H1 (cell line): ENCODE measurements around the gene RAD52. TPM values are rescaled to one million over a fixed set of nuclear protein-coding genes. Genes with fewer than 3 reads are reported as not detected.

ENCODE experiments used
- CTCF ChIA-PET: fragments of 300-600 bp; sonication (Branson Sonifier 250); formaldehyde crosslinking; loops from one replicate; lab custom pipeline; 2021; ENCODE audit not compliant: partially characterized antibody; lab: Charles Lee
- POLR2A ChIA-PET: fragments of 300-600 bp; sonication (Branson Sonifier 250); formaldehyde crosslinking; loops from one replicate; lab custom pipeline; 2021; ENCODE audit warnings: inconsistent platforms; ENCODE audit not compliant: partially characterized antibody; lab: Charles Lee
- DNase-seq, 2 experiments: peaks; one replicate each; pipeline versions ENCODE4 v3.0.0 to v3.0.0-alpha.2; 2010 to 2022; ENCODE audit warnings: low spot score in 2 of 2, low read depth in 1 of 2, mixed read lengths in 1 of 2
- FAIRE-seq: peaks from 2 replicates; lab custom pipeline; 2011; peaks lifted over from hg19 to GRCh38; lab: Jason Lieb, UNC
- H2AFZ ChIP-seq: 2 replicates; pipeline ENCODE4 v1.8.1; 2012; ENCODE audit warnings: low read length, inconsistent platforms
- H2AK5ac ChIP-seq: 2 replicates; pipeline ENCODE4 v1.6.1; 2013; ENCODE audit warnings: low read depth, low read length
- H2BK120ac ChIP-seq: replicated peaks from 2 replicates; pipeline ENCODE3; 2013; ENCODE audit warnings: low read depth, low read length, inconsistent platforms
- H2BK12ac ChIP-seq: 2 replicates; pipeline ENCODE4 v1.6.1; 2013; ENCODE audit warnings: low read depth, low read length
- H2BK15ac ChIP-seq: 2 replicates; pipeline ENCODE4 v1.6.1; 2013; ENCODE audit warnings: low read length
- H2BK20ac ChIP-seq: 2 replicates; pipeline ENCODE4 v1.6.1; 2013; ENCODE audit warnings: low read length
- H2BK5ac ChIP-seq: 2 replicates; pipeline ENCODE4 v1.6.1; 2013; ENCODE audit warnings: low read depth, low read length
- H3K14ac ChIP-seq: 2 replicates; pipeline ENCODE4 v1.6.1; 2013; ENCODE audit warnings: inconsistent platforms; ENCODE audit not compliant: insufficient read length
- H3K18ac ChIP-seq: 2 replicates; pipeline ENCODE4 v1.6.1; 2013; ENCODE audit warnings: low read length; ENCODE audit errors: extremely low read depth
- H3K23ac ChIP-seq: 2 replicates; pipeline ENCODE4 v1.6.1; 2013; ENCODE audit warnings: inconsistent platforms; ENCODE audit not compliant: insufficient read length
- H3K23me2 ChIP-seq: 2 replicates; pipeline ENCODE4 v1.6.1; 2013; ENCODE audit warnings: low read depth, low read length
- H3K27ac ChIP-seq: 2 replicates; pipeline ENCODE4 v1.6.1; 2011; ENCODE audit warnings: low read depth, low read length, inconsistent platforms
- H3K27me3 ChIP-seq, 4 experiments: replicated peaks in 1 of 4; 1 replicate in 1 of 4; 2 replicates in 3 of 4; pipeline versions ENCODE4 v1.6.1 to v1.8.1; 2011 to 2013; ENCODE audit warnings: low read length in 3 of 4, mild to moderate bottlenecking in 3 of 4, inconsistent platforms in 2 of 4, mixed read lengths in 2 of 4, moderate library complexity in 1 of 4; ENCODE audit not compliant: control insufficient read depth in 3 of 4, insufficient read depth in 3 of 4; ENCODE audit errors: extremely low read depth in 1 of 4
- H3K36me3 ChIP-seq, 4 experiments: 2 replicates each; pipeline versions ENCODE4 v1.6.1 to v1.8.1; 2011 to 2013; ENCODE audit warnings: mild to moderate bottlenecking in 4 of 4, low read length in 3 of 4, moderate library complexity in 2 of 4, control low read depth in 1 of 4, inconsistent platforms in 1 of 4; ENCODE audit not compliant: insufficient read depth in 4 of 4, control insufficient read depth in 2 of 4
- H3K4ac ChIP-seq: replicated peaks from 2 replicates; pipeline ENCODE3; 2013; ENCODE audit warnings: low read length, low read depth, mixed read lengths, inconsistent platforms; ENCODE audit not compliant: insufficient read length
- H3K4me1 ChIP-seq, 4 experiments: replicated peaks in 1 of 4; 1 replicate in 1 of 4; 2 replicates in 3 of 4; pipeline versions ENCODE4 v1.6.1 to v1.8.1; 2011 to 2013; ENCODE audit warnings: low read length in 3 of 4, inconsistent platforms in 2 of 4, mixed read lengths in 1 of 4; ENCODE audit not compliant: insufficient read depth in 4 of 4, control insufficient read depth in 3 of 4
- H3K4me2 ChIP-seq, 2 experiments: 2 replicates each; pipeline versions ENCODE4 v1.6.1 to v1.8.1; 2011 to 2013; ENCODE audit warnings: low read depth in 2 of 2, low read length in 2 of 2, control low read depth in 1 of 2, inconsistent platforms in 1 of 2, mild to moderate bottlenecking in 1 of 2; ENCODE audit not compliant: insufficient read depth in 1 of 2
- H3K4me3 ChIP-seq, 4 experiments: fragments of 200-600, 300-600 bp in 1 of 4; sonication (generic), shearing (Covaris generic), sonication (Bioruptor Twin) in 1 of 4; 2 replicates each; pipeline versions ENCODE4 v1.5.1 to v1.8.1; 2011 to 2016; ENCODE audit warnings: low read length in 4 of 4, low read depth in 3 of 4, control low read depth in 2 of 4, inconsistent platforms in 2 of 4, mild to moderate bottlenecking in 2 of 4, mixed read lengths in 1 of 4, moderate library complexity in 1 of 4; ENCODE audit not compliant: insufficient read depth in 2 of 4; ENCODE audit errors: extremely low read depth in 1 of 4
- H3K56ac ChIP-seq: replicated peaks from 2 replicates; pipeline ENCODE3; 2013; ENCODE audit warnings: low read depth, mild to moderate bottlenecking, mixed read lengths, low read length, inconsistent platforms; ENCODE audit not compliant: insufficient read length
- H3K79me1 ChIP-seq: 2 replicates; pipeline ENCODE4 v1.6.1; 2013; ENCODE audit warnings: low read depth, low read length, control low read depth
- H3K79me2 ChIP-seq, 2 experiments: 2 replicates each; pipeline versions ENCODE4 v1.6.1 to v1.8.1; 2012 to 2013; ENCODE audit warnings: low read length in 2 of 2, mild to moderate bottlenecking in 2 of 2, inconsistent platforms in 1 of 2; ENCODE audit not compliant: insufficient read depth in 2 of 2, control insufficient read depth in 1 of 2
- H3K9ac ChIP-seq, 4 experiments: replicated peaks in 1 of 4; 1 replicate in 1 of 4; 2 replicates in 3 of 4; pipeline versions ENCODE4 v1.6.1 to v1.8.1; 2011 to 2013; ENCODE audit warnings: low read depth in 3 of 4, low read length in 3 of 4, control low read depth in 2 of 4, mild to moderate bottlenecking in 2 of 4, moderate library complexity in 2 of 4, inconsistent platforms in 1 of 4; ENCODE audit errors: extremely low read depth in 1 of 4
- H3K9me3 ChIP-seq, 2 experiments: 2 replicates each; pipeline versions ENCODE4 v1.6.1 to v1.8.1; 2012 to 2013; ENCODE audit warnings: mild to moderate bottlenecking in 2 of 2, moderate library complexity in 2 of 2, control low read depth in 1 of 2, inconsistent platforms in 1 of 2, low read depth in 1 of 2, low read length in 1 of 2, mixed read lengths in 1 of 2; ENCODE audit not compliant: insufficient read depth in 2 of 2
- H4K20me1 ChIP-seq, 2 experiments: replicated peaks in 1 of 2; 2 replicates each; pipeline versions ENCODE3 to v1.8.1; 2011 to 2013; ENCODE audit warnings: inconsistent platforms in 2 of 2, low read length in 2 of 2, mild to moderate bottlenecking in 1 of 2; ENCODE audit not compliant: insufficient read depth in 2 of 2, control insufficient read depth in 1 of 2
- H4K5ac ChIP-seq: 2 replicates; pipeline ENCODE4 v1.6.1; 2013; ENCODE audit warnings: low read length, low read depth, mixed read lengths, inconsistent platforms; ENCODE audit not compliant: insufficient read length
- H4K8ac ChIP-seq: 2 replicates; pipeline ENCODE4 v1.8.0; 2013; ENCODE audit warnings: mild to moderate bottlenecking, moderate library complexity, low read length, inconsistent platforms; ENCODE audit not compliant: insufficient read depth; ENCODE audit errors: extremely low read depth
- H4K91ac ChIP-seq: replicated peaks from 2 replicates; pipeline ENCODE3; 2013; ENCODE audit warnings: low read length, mixed read lengths, inconsistent platforms; ENCODE audit not compliant: insufficient read length
- CEBPB ChIP-seq: IDR thresholded peaks from 2 replicates; pipeline ENCODE4 v1.6.1; 2012; ENCODE audit warnings: low read depth, low read length
- CREB1 ChIP-seq: IDR thresholded peaks from 2 replicates; pipeline ENCODE4 v1.6.1; 2012; ENCODE audit warnings: inconsistent platforms
- GABPA ChIP-seq: IDR thresholded peaks from 2 replicates; pipeline ENCODE4 v1.6.1; 2011; ENCODE audit warnings: mild to moderate bottlenecking, low read length, moderate library complexity, borderline replicate concordance; ENCODE audit not compliant: insufficient read depth
- HDAC2 ChIP-seq, 2 experiments: fragments of 300-600 bp in 1 of 2; sonication (generic) in 1 of 2; IDR thresholded peaks; 2 replicates each; pipeline ENCODE4 v1.6.1; 2011 to 2012; ENCODE audit warnings: low read depth in 2 of 2, low read length in 2 of 2, mild to moderate bottlenecking in 2 of 2, moderate library complexity in 2 of 2, borderline replicate concordance in 1 of 2, inconsistent platforms in 1 of 2
- NANOG ChIP-seq: IDR thresholded peaks from 2 replicates; pipeline ENCODE4 v1.6.1; 2011; ENCODE audit warnings: low read length, low read depth, mild to moderate bottlenecking, inconsistent platforms; ENCODE audit not compliant: insufficient read depth, poor library complexity, severe bottlenecking
- POU5F1 ChIP-seq: IDR thresholded peaks from 2 replicates; pipeline ENCODE4 v1.6.1; 2011; ENCODE audit warnings: low read depth, mild to moderate bottlenecking, low read length, moderate library complexity
- RNF2 ChIP-seq: fragments of 200-900, 300-1000 bp; sonication (generic); IDR thresholded peaks from 2 replicates; pipeline ENCODE4 v1.7.1; 2016; ENCODE audit warnings: borderline replicate concordance, low read depth, mild to moderate bottlenecking, antibody characterized with exemption, low read length; ENCODE audit not compliant: poor library complexity, severe bottlenecking; ENCODE audit errors: missing control alignments
- RXRA ChIP-seq: IDR thresholded peaks from 2 replicates; pipeline ENCODE4 v1.6.1; 2011; ENCODE audit warnings: low read depth, mild to moderate bottlenecking, low read length, moderate library complexity; ENCODE audit not compliant: insufficient read depth
- SAP30 ChIP-seq: fragments of 300-600 bp; sonication (generic); IDR thresholded peaks from 2 replicates; pipeline ENCODE4 v1.7.1; 2012; ENCODE audit warnings: low read length, moderate library complexity, mild to moderate bottlenecking, inconsistent platforms; ENCODE audit not compliant: insufficient read depth, insufficient replicate concordance
- SIRT6 ChIP-seq: IDR thresholded peaks from one replicate; pipeline ENCODE4 v1.7.1; 2012; ENCODE audit warnings: low read length, inconsistent platforms
- ZNF274 ChIP-seq: IDR thresholded peaks from 2 replicates; pipeline ENCODE4 v1.7.0; 2012; ENCODE audit warnings: low read length, borderline replicate concordance; ENCODE audit errors: extremely low read depth
- WGBS, 2 experiments: shearing (Covaris generic) in 1 of 2; methylation state at CpG; one replicate each; pipeline versions ENCODE4 v1.1.6 to v1.1.7; 2013 to 2015; ENCODE audit warnings: low lambda C conversion rate in 2 of 2, mixed read lengths in 2 of 2, inconsistent platforms in 1 of 2, low coverage in 1 of 2, missing lambda C conversion rate in 1 of 2; ENCODE audit not compliant: insufficient replicate concordance in 2 of 2, insufficient coverage in 1 of 2, insufficient read length in 1 of 2; ENCODE audit errors: extremely low coverage in 1 of 2, missing lambda C conversion rate in 1 of 2; 5-methylcytosine and 5-hydroxymethylcytosine counted together
- polyA plus RNA-seq, 7 experiments: library from polyadenylated mRNA; depleted of rRNA in 3 of 7; stranded (reverse) in 5 of 7; unstranded in 2 of 7; fragments of >200 nt in 5 of 7; fragments of 200-250 nt in 2 of 7; gene quantifications; 1 replicate in 5 of 7; 2 replicates in 1 of 7; 4 replicates in 1 of 7; pipeline versions ENCODE4 v1.2.1 to v1.2.3, GENCODE V29; 2011 to 2013; ENCODE audit warnings: missing spikeins in 2 of 7, mixed read lengths in 2 of 7
- total RNA-seq: library from RNA; stranded (reverse); fragmentation: NEBNext Ultra II Directional; extraction: Animal tissue kit (Norgen Biotek cat#: 25700); gene quantifications from 2 replicates; pipeline ENCODE4 v1.2.1, GENCODE V29; 2021

The RAD52 gene
- total and polyA plus RNA-seq, 2 of the 8 experiments (the other 6 are each of a cell fraction or from before 2014, with no cell fraction given): 12.5 to 14.3 TPM

GRCh38 chr12:897386-897785 is 52.1 kb downstream of the RAD52 start:
- Histone ChIP-seq H3K27ac (no peak overlapping the region), H3K18ac (no peak overlapping the region), H3K4me2 (no peak overlapping the region), H2BK120ac (no peak overlapping the region), H4K5ac (no peak overlapping the region), H3K9ac (no peak overlapping the region), H3K14ac (no peak overlapping the region), H2BK15ac (no peak overlapping the region), H2BK12ac (no peak overlapping the region), H3K23ac (no peak overlapping the region), H3K79me1 (no peaks in the 10 kb centered on the region), H2BK5ac (no peak overlapping the region), H4K91ac (no peak overlapping the region), H3K4ac (no peak overlapping the region), H3K9me3 (no peaks in the 10 kb centered on the region), H4K8ac (no peak overlapping the region), H4K20me1 (peaks cover 1 to 2% of the 10 kb centered on the region in 2 experiments), H2BK20ac (no peak overlapping the region), H2AFZ (no peak overlapping the region), H3K56ac (no peak overlapping the region), H2AK5ac (no peak overlapping the region), H3K4me3 (no peak overlapping the region), H3K4me1 (no peaks in the 10 kb centered on the region), H3K79me2 (no peaks in the 10 kb centered on the region), H3K36me3 (peaks cover 15 to 64% (median 32%) of the 10 kb centered on the region in 4 experiments; a peak in 7 of 8 replicates), H3K23me2 (no peaks in the 10 kb centered on the region), H3K27me3 (no peaks in the 10 kb centered on the region)
- WGBS, 2 experiments: 93% methylated on average over 4 of the region's 4 CpGs; no CpG with 5 or more reads in 1 of the 2 experiments
- ChIA-PET POLR2A (no interaction called here), CTCF (interaction anchor here (1.2 to 1.7 kb wide), 3 partner anchors 37 to 327 kb away, joined by 3 read pairs; no protein-coding TSS in a partner anchor)
- DNase-seq: no peak
- FAIRE-seq: no peak
- TF ChIP-seq ZNF274 (no peak), HDAC2 (IDR thresholded peaks at IDR 0.05; ENCODE audit: borderline replicate concordance in 1 of 2, low read depth in 2 of 2, low read length in 2 of 2) (no peak), SIRT6 (no peak), CREB1 (no peak), SAP30 (no peak), RNF2 (no peak), NANOG (no peak), GABPA (no peak), CEBPB (no peak), RXRA (no peak), POU5F1 (no peak)
